Aortic smooth muscle cell (primary cell): ENCODE data around the gene NCL. TPM values are rescaled to one million over a fixed set of nuclear protein-coding genes. Genes with fewer than 3 reads are reported as not detected.

ENCODE experiments used
- total RNA-seq: library from RNA; depleted of rRNA; stranded (reverse); fragments of >200 nt; gene quantifications from 2 replicates; pipeline ENCODE4 v1.2.3, GENCODE V29; 2014

NCL gene, protein sequence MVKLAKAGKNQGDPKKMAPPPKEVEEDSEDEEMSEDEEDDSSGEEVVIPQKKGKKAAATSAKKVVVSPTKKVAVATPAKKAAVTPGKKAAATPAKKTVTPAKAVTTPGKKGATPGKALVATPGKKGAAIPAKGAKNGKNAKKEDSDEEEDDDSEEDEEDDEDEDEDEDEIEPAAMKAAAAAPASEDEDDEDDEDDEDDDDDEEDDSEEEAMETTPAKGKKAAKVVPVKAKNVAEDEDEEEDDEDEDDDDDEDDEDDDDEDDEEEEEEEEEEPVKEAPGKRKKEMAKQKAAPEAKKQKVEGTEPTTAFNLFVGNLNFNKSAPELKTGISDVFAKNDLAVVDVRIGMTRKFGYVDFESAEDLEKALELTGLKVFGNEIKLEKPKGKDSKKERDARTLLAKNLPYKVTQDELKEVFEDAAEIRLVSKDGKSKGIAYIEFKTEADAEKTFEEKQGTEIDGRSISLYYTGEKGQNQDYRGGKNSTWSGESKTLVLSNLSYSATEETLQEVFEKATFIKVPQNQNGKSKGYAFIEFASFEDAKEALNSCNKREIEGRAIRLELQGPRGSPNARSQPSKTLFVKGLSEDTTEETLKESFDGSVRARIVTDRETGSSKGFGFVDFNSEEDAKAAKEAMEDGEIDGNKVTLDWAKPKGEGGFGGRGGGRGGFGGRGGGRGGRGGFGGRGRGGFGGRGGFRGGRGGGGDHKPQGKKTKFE
- total RNA-seq = 207 and 232 TPM in 2 replicates

DNA sequence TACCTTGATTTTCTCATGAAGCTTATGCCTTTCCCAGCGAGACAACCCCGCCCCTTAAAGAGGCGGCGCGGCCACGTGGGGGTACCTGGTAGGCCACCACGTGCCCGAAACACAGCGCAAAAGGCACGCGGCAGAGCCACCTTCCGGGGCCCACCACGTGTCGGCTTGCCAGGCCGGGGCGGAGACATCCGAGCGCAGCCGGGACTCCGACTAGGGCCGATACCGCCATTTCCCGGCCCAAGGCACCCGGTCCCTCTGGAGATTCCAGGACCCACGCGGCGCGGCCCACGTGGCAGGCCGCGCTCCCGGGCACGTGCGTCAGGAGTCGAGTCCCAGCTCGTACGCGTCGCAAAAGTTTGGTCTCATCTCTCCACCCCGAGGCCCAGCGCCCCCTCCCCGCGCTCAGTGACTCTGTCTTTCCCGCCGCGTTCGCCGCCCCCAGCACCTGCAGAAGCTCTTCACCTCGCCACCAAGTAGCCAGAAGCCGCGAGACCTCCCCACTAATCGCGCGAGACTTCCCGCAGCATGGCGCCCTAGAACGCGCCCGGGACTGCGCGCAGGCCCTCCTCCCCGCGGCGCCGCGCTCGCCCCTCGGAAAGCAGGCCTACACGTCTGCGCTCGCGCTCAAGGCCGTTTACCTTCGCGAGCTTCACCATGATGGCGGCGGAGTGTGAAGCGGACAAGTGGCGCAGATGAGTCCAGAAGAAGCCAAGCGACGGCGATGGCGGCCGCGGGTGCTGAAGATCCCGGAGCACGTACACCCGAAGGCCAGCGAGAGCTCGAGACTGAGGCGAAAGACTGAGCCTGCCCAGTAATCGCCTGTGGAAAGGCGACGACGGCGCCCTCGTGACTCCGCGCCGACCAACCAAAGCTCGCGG lies at the start of gene NCL:
Gene NCL, minus strand, starts transcription at position 787 of the 878 bp plus-strand sequence. Its CDS starts 131 bp downstream, at position 656.

Other genes with a start within 250 kb of the NCL start
- gene B3GNT7, start 68.8 kb downstream of the NCL start, total RNA-seq = 0.25 and 0.26 TPM in 2 replicates
- under 0.01 TPM in 1 of 2 replicates, not detected in the other for gene NMUR1, start 66.0 kb upstream of the NCL start, total RNA-seq
- not detected in 2 replicates for gene TEX44, start 128.4 kb upstream of the NCL start, total RNA-seq
- gene PTMA, start 244.0 kb upstream of the NCL start, total RNA-seq = 1,040 and 1,114 TPM in 2 replicates